HG02642 (cell line): ENCODE measurements around the gene TC2N.
"Not testable (repeated sequence)": the region's sequence is repeated elsewhere in the genome, so short reads cannot be mapped to it uniquely, and the experiment has no call there.

Experiments
- ATAC-seq: cut with Tn5 transposase; IDR thresholded peaks from one replicate; pipeline ENCODE4 v1.9.1; 2021; ENCODE audit warnings: mild to moderate bottlenecking; ENCODE audit not compliant: unreplicated experiment, poor library complexity

The TC2N gene

DNA sequence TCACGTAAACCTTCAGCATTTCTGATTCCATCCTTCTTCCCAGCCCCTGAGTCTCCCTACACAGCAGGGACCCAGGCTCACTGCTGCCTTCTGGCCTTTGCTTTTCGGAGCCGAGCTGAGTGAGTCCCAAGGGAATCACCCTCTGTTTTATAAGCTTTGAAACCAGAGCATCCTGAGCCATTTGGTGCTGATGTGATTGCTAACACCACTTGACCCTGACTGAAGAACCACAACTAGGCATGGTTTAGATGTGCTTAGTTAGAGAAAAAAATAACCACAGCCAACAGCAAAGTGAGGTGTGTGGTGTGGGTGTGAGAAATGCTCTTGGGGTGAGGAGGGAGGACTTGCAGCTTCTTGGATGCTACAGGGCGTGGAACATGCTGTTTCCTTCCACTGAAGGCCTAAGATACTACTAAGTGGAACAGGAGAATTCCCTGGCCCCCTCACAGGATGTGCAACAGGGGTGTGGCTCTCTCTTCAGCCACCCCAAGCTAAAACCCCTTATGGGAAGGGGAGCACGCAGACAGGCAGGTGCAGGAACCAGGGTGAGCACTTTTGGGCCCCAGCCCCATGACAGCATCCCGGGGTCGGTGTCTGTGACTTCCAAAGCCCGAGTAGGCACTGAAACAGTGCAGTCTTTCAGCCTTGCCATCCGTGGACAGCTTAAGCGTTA, at the start of gene TC2N:
Gene TC2N (minus strand): TSS at position 221 of the 673 bp plus-strand sequence. CDS start 53,767 bp downstream, outside the sequence.
- ATAC-seq, result no peak

- no peak for ATAC-seq
Observed at GRCh38 chr14:91912035-91912434, 44.7 kb upstream of the TC2N start.

GRCh38 chr14:91911474-91912032, 44.2 kb upstream of the TC2N start:
- ATAC-seq, result peak; percentile 72

GRCh38 chr14:91910196-91910595, 42.9 kb upstream of the TC2N start:
- no peak for ATAC-seq

- no peak for ATAC-seq
Observed at GRCh38 chr14:91906374-91906773, 39.0 kb upstream of the TC2N start.

DNA sequence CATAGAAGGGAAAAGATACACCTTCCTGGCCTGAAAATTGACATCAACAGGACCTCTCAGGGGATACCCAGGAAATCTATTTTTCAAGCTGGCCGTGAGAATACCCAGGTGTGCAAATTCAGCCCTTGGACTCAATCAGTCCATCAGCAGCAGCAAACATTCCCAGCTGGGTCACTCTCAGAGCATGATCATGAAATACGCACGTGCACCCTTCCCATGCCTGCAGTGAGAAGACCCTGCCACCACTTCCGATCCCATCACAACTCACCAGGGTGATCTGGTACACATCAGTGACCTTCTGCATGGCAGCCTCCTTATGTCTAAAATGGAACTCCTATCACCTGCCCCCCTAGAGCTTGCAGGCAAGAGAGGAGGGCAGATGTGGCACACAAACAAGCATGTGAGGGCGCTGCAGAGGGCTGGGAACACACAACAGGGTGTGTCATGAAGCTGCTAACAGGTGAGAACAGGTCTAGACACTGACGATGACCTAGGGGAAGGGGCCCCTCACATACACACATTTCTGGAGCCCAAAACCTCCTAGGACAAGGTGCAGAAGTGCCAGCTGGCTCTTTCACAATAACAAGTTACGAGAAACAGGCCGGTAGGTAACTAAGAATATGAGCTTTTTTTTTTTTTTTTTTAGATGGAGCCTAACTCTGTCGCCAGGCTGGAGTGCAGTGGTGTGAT, 37.8 kb upstream of the TC2N start:
- ATAC-seq, result no peak

- no peak for ATAC-seq
Observed at GRCh38 chr14:91904483-91904882, 37.1 kb upstream of the TC2N start.

- no peak for ATAC-seq
Observed at GRCh38 chr14:91903070-91903469, 35.7 kb upstream of the TC2N start.

- no peak for ATAC-seq
Observed at GRCh38 chr14:91902336-91902735, 35.0 kb upstream of the TC2N start.

DNA sequence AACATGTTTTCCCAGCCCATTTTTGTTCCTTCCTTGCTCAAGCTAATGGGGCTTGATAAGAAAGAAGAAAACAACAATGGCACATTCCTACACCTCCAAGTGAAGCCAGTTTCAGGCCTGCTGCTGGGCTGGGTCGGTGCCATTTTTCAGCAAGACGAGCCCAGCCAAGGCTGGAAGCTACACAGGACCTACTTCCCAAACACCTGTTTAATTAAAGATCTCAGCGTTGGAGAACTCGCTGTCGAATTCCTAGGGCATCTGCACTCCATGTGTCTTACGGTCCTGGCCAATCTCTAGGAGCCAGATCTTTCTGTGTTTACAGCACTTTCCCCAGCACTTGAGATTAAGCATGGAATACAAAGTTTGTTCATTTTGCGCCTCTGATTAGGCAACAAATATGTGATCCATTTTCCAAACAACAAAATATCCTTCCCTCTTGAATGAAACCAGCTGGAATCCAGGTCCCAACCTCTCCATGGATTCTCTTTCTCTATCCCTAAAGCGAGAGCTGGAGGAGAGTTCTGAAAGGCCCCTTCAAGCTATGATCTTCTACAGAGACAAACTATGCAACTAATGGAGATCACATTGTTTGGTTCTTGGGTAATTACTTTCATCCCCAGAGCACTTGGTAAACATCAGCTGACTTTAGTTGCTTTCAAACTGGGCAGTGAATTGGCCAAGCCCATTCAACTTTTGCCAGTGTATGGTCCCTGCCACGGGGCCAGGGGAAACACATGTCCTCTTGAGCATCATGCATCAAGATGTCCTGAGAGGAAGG, 34.3 kb upstream of the TC2N start:
- no peak for ATAC-seq

DNA sequence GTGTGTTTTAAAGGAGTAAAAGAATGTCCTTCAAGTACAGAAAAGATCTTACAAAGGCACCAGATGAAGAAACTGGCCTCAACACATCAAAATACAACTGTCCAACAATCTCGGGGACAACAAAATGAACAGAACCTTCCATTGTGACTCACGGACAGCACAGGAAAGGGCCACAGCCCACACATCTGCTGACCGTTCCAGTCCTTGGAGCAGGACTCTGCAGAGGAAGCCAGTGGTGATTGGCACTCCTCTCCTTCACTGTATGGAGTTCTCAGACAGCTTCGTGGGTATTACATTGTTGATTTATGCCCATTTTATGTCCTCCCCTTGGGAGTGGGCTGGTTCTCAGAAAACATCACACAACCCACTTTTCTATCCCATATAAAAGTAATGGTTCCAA, 32.5 kb upstream of the TC2N start:
- ATAC-seq, result no peak

DNA sequence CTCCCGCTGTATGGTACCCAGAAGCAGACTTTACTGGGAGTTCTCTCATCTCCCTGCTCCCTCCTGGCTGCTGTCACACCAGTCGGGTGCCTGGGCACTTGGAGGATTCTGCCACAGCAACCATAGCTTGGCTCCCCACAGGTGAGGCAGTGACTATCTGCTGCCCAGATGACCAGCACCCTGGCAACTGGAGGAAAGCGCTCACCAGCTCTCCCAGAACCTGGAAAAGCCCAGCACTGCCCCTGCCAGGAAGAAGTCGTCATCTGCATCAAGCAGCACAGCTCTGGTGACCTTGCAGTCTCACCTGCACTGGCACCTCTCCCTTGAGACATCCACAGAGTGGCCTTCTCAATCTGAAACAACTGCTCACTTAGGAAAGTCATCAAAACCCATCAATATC, 31.9 kb upstream of the TC2N start:
- ATAC-seq, result no peak

- no peak for ATAC-seq
Observed at GRCh38 chr14:91898372-91898771, 31.0 kb upstream of the TC2N start.

- ATAC-seq, result not testable (repeated sequence)
Observed at GRCh38 chr14:91897716-91898115, 30.4 kb upstream of the TC2N start.

GRCh38 chr14:91897106-91897701, 29.9 kb upstream of the TC2N start:
- no peak for ATAC-seq

GRCh38 chr14:91896419-91896818, 29.1 kb upstream of the TC2N start:
- ATAC-seq, result no peak

- no peak for ATAC-seq
Observed at GRCh38 chr14:91893669-91894068, 26.3 kb upstream of the TC2N start.

GRCh38 chr14:91893007-91893406, 25.7 kb upstream of the TC2N start:
- no peak for ATAC-seq

- no peak for ATAC-seq
Observed at GRCh38 chr14:91891721-91892220, 24.4 kb upstream of the TC2N start.

DNA sequence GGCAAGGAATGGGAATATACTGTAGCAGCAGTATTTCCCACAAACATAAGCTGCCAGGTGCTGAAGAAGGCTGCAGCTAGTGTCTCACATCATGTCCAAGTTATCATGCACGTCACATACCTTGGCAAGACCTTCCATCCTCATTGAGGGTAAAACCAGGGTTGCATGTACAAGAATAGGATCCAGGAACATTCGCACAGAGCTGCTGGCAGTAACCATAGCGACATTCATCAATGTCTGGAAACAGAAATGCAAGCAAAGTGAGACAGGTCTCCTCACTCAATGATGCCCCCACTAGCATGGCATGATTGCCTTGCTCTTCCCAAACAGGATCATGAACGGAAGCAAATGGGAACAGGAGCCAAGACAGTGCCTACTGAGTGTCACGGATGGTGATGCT, 23.8 kb upstream of the TC2N start:
- ATAC-seq, result no peak
